ENCODE data around the gene STK38. TPM values are rescaled to one million over a fixed set of nuclear protein-coding genes. Genes with fewer than 3 reads are reported as not detected.

Gene STK38
- total and polyA plus RNA-seq, 2 of the 8 experiments (the other 6 are each of a cell fraction or from before 2014, with no cell fraction given): 8.1 to 19.8 TPM

- ChIA-PET POLR2A (ENCODE audit: partially characterized antibody) (interaction anchor here (0.6 kb wide), 1 partner anchor 9 kb away, joined by 3 read pairs; no protein-coding TSS in a partner anchor), CTCF (ENCODE audit: partially characterized antibody) (interaction anchor here (1.2 kb wide), 1 partner anchor 9 kb away, joined by 4 read pairs; no protein-coding TSS in a partner anchor)
- Histone ChIP-seq H3K4me2 (ENCODE audit: insufficient read depth in 1 of 2, low read depth in 2 of 2, low read length in 2 of 2) (no peak overlapping the region), H3K36me3 (ENCODE audit: control insufficient read depth in 2 of 4, insufficient read depth in 4 of 4, low read length in 3 of 4) (no peaks in the 10 kb centered on the region), H2BK12ac (ENCODE audit: low read depth, low read length) (no peak overlapping the region), H2BK20ac (ENCODE audit: low read length) (no peak overlapping the region), H2BK5ac (ENCODE audit: low read depth, low read length) (no peak overlapping the region), H2BK15ac (ENCODE audit: low read length) (no peak overlapping the region), H4K8ac (ENCODE audit: extremely low read depth, insufficient read depth, low read length) (no peak overlapping the region), H2AFZ (ENCODE audit: low read length) (no peak overlapping the region), H3K79me1 (ENCODE audit: low read depth, low read length) (no peaks in the 10 kb centered on the region), H3K18ac (ENCODE audit: extremely low read depth, low read length) (no peak overlapping the region), H3K27me3 (replicated peaks in 1 of 4; ENCODE audit: control insufficient read depth in 3 of 4, extremely low read depth in 1 of 4, insufficient read depth in 3 of 4, low read length in 3 of 4) (no peaks in the 10 kb centered on the region), H3K4me1 (replicated peaks in 1 of 4; ENCODE audit: control insufficient read depth in 3 of 4, insufficient read depth in 4 of 4, low read length in 3 of 4) (peaks cover 0 to 5% (median 0%) of the 10 kb centered on the region in 4 experiments; a peak in 1 of 7 replicates), H3K9me3 (ENCODE audit: insufficient read depth in 2 of 2, low read depth in 1 of 2, low read length in 1 of 2) (no peaks in the 10 kb centered on the region), H4K91ac (replicated peaks; ENCODE audit: insufficient read length, low read length) (no peak overlapping the region), H3K14ac (ENCODE audit: insufficient read length) (no peak overlapping the region), H3K79me2 (ENCODE audit: control insufficient read depth in 1 of 2, insufficient read depth in 2 of 2, low read length in 2 of 2) (peaks cover 0 to 73% of the 10 kb centered on the region in 2 experiments; a peak in 3 of 4 replicates), H3K4me3 (ENCODE audit: extremely low read depth in 1 of 4, insufficient read depth in 2 of 4, low read depth in 3 of 4, low read length in 4 of 4) (no peak overlapping the region), H3K23ac (ENCODE audit: insufficient read length) (no peak overlapping the region), H3K56ac (replicated peaks; ENCODE audit: insufficient read length, low read depth, low read length) (no peak overlapping the region), H2AK5ac (ENCODE audit: low read depth, low read length) (no peak overlapping the region), H3K27ac (ENCODE audit: low read depth, low read length) (no peak overlapping the region), H4K5ac (ENCODE audit: insufficient read length, low read depth, low read length) (no peak overlapping the region), H4K20me1 (replicated peaks in 1 of 2; ENCODE audit: control insufficient read depth in 1 of 2, insufficient read depth in 2 of 2, low read length in 2 of 2) (no peaks in the 10 kb centered on the region), H2BK120ac (replicated peaks; ENCODE audit: low read depth, low read length) (no peak overlapping the region), H3K23me2 (ENCODE audit: low read depth, low read length) (no peaks in the 10 kb centered on the region), H3K9ac (replicated peaks in 1 of 4; ENCODE audit: extremely low read depth in 1 of 4, low read depth in 3 of 4, low read length in 3 of 4) (no peak overlapping the region), H3K4ac (replicated peaks; ENCODE audit: insufficient read length, low read depth, low read length) (no peak overlapping the region)
- TF ChIP-seq GTF2F1 (IDR thresholded peaks at IDR 0.05; ENCODE audit: borderline replicate concordance, low read depth, low read length) (no peak), CEBPB (IDR thresholded peaks at IDR 0.05; ENCODE audit: low read depth, low read length) (no peak), SP4 (IDR thresholded peaks at IDR 0.05; ENCODE audit: low read length) (no peak), SIRT6 (IDR thresholded peaks at IDR 0.05; ENCODE audit: low read length) (no peak), TAF1 (IDR thresholded peaks at IDR 0.05; ENCODE audit: low read depth, low read length) (no peak), CHD2 (IDR thresholded peaks at IDR 0.05; ENCODE audit: low read length) (no peak), MAFK (IDR thresholded peaks at IDR 0.05; ENCODE audit: low read depth, low read length) (no peak), POU5F1 (IDR thresholded peaks at IDR 0.05; ENCODE audit: low read depth, low read length) (no peak), JUN (IDR thresholded peaks at IDR 0.05; ENCODE audit: low read depth, low read length) (no peak), PHF8 (conservative IDR thresholded peaks at IDR 0.05; ENCODE audit: low read depth, low read length) (no peak), JUND (IDR thresholded peaks at IDR 0.05; ENCODE audit: low read length) (no peak), RBBP5 (IDR thresholded peaks at IDR 0.05; ENCODE audit: borderline replicate concordance, low read depth, low read length) (no peak), BCL11A (IDR thresholded peaks at IDR 0.05; ENCODE audit: low read depth in 2 of 2, low read length in 2 of 2) (no peak), SAP30 (IDR thresholded peaks at IDR 0.05; ENCODE audit: insufficient read depth, insufficient replicate concordance, low read length) (no peak), RNF2 (IDR thresholded peaks at IDR 0.05; ENCODE audit: borderline replicate concordance, low read depth, low read length, missing control alignments, poor library complexity, severe bottlenecking) (no peak), FOSL1 (IDR thresholded peaks at IDR 0.05; ENCODE audit: insufficient read depth, low read depth, low read length) (no peak), SP2 (IDR thresholded peaks at IDR 0.05; ENCODE audit: low read length) (no peak)
- no peak for DNase-seq (ENCODE audit: low read depth in 1 of 2, low spot score in 2 of 2)
- FAIRE-seq: no peak
These were observed 86.4 kb downstream of the STK38 start for GRCh38 chr6:36460916-36461315.

Data from H1 (cell line).